Medulla oblongata (tissue), 1 donor: ENCODE results near the gene TTPAL.

Source experiments
- DNase-seq: peaks from one replicate; pipeline ENCODE4 v3.0.0-alpha.2; 2015; ENCODE audit errors: extremely low spot score

Gene TTPAL

DNA sequence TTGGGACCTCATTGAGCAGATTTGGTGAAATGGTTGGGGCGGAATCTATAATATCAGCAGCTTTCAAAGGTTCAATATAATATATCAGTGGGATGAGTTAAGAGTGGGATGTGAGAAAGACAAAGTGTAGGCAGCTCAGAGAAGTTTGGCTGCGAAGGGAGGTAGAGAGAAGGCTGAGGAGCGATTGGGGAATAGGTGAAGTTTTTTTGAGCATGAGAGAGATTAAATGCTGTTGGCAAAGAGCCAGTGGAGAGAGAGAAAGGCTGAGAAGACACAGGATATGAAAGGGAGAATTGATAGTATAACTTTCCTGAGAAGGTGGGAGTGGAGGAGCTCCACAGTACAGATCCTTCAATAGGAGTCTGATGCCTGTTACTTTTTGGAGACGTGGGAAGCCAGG lies 58.3 kb downstream of the TTPAL start:
- DNase-seq = no peak

DNA sequence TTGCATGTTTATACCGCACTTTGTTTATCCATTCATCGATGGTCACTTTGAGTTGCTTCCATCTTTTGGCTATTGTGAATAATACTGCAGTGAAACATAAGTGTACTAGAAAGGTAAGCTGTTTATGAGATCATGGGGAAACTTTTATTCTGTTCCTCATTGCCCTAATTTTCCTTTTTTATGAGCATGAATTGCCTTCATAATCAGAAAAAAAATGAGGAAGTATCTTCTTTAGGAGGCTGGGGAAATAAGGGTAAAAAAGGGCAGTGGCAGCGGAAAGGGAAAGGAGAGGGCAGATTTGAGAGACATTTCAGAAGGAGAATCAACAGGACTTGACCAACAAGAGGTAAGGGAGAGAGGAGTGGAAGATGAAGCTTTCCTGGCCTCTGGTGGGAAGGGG lies 60.5 kb downstream of the TTPAL start:
- DNase-seq = no peak

DNA sequence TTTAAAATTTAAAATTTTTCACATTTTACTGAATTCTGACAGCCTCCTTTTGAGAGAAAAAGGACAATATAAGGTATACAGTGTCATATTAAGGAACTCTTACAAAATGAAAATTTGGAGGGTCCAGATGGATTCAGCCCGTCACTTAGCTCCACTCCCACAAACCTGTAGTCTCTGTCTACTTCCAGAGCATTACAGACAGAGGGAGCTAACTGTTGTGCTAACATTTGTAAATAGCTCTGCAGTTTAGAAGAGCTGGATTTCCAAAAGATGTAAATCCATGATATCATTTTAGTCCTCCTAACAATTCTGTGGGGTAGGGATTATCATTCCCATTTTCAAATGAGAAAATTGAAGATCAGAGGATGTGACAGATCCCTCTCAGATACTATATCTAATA lies 62.3 kb downstream of the TTPAL start:
- no peak for DNase-seq

DNA sequence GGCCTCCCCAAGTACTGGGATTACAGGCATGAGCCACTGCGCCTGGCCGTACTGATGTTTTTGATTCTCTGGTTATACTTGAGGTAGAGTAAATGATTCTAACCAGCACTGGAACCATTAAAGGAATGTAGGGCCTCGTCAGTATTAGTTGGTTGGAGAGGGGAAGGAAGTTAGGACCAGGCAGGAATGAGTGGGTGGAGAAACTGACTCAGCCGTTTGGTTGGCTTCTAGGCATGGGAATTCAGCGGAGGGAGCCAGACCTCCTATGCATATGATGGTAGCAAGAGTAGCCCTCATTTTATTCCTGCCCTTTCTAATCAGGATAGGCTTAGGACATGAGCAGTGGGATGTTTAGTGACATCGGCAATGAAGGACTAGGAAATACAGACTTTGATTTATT lies 65.2 kb downstream of the TTPAL start:
- no peak for DNase-seq

DNA sequence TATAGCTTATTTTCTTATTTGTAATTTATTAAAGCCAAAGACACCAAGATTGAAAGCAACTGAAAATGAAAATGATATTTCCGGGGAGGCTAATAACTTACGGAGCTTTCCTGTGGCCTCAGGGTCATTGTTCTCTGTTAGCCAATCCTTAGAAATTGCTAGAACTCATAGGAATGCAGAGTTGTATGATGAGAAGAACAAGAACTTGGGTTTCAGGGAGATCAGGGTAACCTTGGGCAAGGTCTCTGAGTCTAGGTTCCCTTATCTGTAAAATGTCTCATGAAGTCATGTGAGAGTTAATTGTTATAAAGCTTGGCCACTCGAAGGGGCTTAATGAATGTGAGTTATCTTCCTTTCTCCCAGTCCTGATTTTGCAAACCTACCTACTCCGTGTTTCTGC lies 66.3 kb downstream of the TTPAL start:
- no peak for DNase-seq

DNA sequence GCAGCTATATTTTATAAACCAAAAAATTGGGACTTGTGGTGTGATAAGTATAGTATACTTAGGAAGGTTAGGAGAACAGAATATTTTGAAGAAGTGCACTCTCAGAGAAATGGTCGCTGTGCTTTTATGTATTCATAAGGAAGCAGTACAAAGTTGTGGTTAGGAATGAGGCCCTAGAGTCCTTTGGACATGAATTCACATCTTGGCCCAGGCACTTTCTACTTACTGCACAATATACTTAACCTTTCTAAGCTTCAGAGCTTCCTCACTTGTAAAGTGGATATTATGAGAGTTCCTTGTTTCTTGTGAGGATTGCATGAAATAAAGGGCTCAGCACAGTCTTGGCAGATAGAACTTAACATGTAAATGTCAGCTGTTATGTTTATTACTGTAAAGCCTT lies 67.2 kb downstream of the TTPAL start:
- no peak for DNase-seq

DNA sequence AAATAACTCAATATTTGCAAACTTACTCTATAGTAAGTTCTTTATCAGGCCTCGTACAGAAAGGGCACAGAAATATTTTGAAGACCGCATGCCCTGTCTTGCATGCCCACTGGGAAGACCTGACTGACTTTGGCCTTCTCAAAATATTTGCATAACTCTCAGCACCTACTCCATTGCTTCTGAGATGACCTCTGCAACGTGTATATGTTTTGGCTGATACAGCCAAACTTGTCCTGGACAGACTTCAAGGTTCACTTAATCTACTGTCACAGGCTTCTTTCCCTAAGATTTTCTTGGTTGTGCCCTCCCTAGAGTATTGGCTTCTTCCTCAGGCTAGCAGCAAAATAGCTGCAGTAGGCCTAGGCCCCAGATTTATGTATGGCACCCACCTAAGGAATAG lies 67.7 kb downstream of the TTPAL start:
- DNase-seq = no peak
